Stimulated activated naive CD8-positive, alpha-beta T cell treated with anti-CD3 and anti-CD28 coated beads, Interleukin-15, Interleukin-2, amounts not matched to agents 100 ng/mL and 50 ng/mL, for 24 hours (primary cell): Measurements from ENCODE around the gene ZNHIT3.
"Not testable (repeated sequence)": the region's sequence is repeated elsewhere in the genome, so short reads cannot be mapped to it uniquely, and the experiment has no call there.

Source experiments
- H3K27ac Mint-ChIP-seq: one replicate; pipeline ENCODE4 v1.8.0; 2021; ENCODE audit warnings: mild to moderate bottlenecking, mixed read lengths
- H3K27me3 Mint-ChIP-seq: one replicate; pipeline ENCODE4 v1.8.0; 2021; ENCODE audit warnings: mixed read lengths
- H3K36me3 Mint-ChIP-seq: one replicate; pipeline ENCODE4 v1.8.0; 2021; ENCODE audit warnings: low read depth, mixed read lengths
- H3K4me1 Mint-ChIP-seq: one replicate; pipeline ENCODE4 v1.8.0; 2021; ENCODE audit warnings: low read depth, mixed read lengths
- H3K4me3 Mint-ChIP-seq: one replicate; pipeline ENCODE4 v1.8.0; 2021; ENCODE audit warnings: mild to moderate bottlenecking, mixed read lengths
- H3K9me3 Mint-ChIP-seq: one replicate; pipeline ENCODE4 v1.8.0; 2021; ENCODE audit warnings: mixed read lengths

The ZNHIT3 gene

DNA sequence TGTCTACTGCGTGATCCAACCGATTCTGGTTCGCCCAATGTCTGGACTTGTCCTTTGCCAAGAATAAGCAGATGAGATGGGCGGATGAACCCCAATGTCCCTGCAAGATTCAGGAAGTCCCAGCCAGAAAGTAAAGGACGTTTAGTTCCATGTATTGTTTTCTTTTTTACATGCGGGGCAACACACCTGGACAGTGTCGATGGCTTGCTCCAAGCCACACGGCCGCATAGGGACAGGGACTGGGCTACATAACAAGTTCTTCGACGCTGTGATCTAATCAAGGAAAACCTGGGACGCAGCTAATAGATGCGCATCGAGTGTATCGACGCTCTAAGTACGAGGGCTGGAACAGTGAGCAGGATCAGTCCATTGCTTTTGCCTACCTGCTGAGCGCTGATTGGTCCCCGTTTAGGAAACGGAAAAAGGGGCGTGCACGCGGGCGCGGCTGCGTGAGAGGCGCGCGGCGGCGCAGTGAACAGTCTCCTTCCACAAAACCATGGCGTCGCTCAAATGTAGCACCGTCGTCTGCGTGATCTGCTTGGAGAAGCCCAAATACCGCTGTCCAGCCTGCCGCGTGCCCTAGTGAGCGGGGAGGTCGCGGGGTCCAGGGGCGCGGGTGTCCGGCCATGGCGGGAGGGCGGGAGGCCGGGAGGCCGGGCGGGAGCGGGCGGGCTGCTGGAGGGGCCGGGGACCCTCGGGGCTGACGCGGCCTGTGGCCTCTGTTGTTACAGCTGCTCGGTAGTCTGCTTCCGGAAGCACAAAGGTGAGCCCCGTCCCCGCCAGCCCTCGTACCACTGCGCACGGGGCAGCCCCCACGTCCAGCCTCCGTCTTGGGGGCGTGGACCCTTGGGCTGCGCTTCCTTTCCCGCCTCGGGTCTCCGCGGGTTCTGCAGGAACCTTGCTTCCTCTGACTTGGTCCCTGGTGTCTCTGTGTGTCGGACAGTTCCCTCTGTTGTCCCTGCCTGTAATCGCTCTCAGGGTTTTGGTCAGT lies at the start of gene ZNHIT3:
TSS of gene ZNHIT3 (plus strand) at position 478 of the 991 bp plus-strand sequence. CDS start at position 497, 19 bp downstream.
- Mint-ChIP-seq H3K27ac (peak within 1 kb of the TSS; percentile 99), H3K27me3 (peaks cover 10% of the 10 kb centered on the region), H3K9me3 (no peaks in the 10 kb centered on the region), H3K4me1 (peaks cover 60% of the 10 kb centered on the region), H3K36me3 (peaks cover 21% of the 10 kb centered on the region), H3K4me3 (peak within 1 kb of the TSS; percentile 99)

- not testable (repeated sequence) for H3K4me1 Mint-ChIP-seq, H3K36me3 Mint-ChIP-seq, H3K27ac Mint-ChIP-seq, H3K9me3 Mint-ChIP-seq, H3K4me3 Mint-ChIP-seq, H3K27me3 Mint-ChIP-seq
Measured at GRCh38 chr17:36441792-36442191, 44.7 kb upstream of the ZNHIT3 start.

GRCh38 chr17:36443777-36444176 lies 42.7 kb upstream of the ZNHIT3 start:
- Mint-ChIP-seq H3K27me3 (no peaks in the 10 kb centered on the region), H3K9me3 (no peaks in the 10 kb centered on the region), H3K4me1 (no peaks in the 10 kb centered on the region), H3K36me3 (no peaks in the 10 kb centered on the region), H3K4me3 (no peak overlapping the region), H3K27ac (no peak overlapping the region)

- not testable (repeated sequence) for H3K36me3 Mint-ChIP-seq, H3K4me1 Mint-ChIP-seq, H3K27me3 Mint-ChIP-seq, H3K27ac Mint-ChIP-seq, H3K4me3 Mint-ChIP-seq, H3K9me3 Mint-ChIP-seq
Measured at GRCh38 chr17:36449997-36450396, 36.5 kb upstream of the ZNHIT3 start.

- not testable (repeated sequence) for H3K4me3 Mint-ChIP-seq, H3K27me3 Mint-ChIP-seq, H3K9me3 Mint-ChIP-seq, H3K27ac Mint-ChIP-seq, H3K4me1 Mint-ChIP-seq, H3K36me3 Mint-ChIP-seq
Measured at GRCh38 chr17:36452888-36453287, 33.6 kb upstream of the ZNHIT3 start.

- not testable (repeated sequence) for H3K36me3 Mint-ChIP-seq, H3K4me1 Mint-ChIP-seq, H3K27ac Mint-ChIP-seq, H3K9me3 Mint-ChIP-seq, H3K4me3 Mint-ChIP-seq
- peaks cover 22% of the 10 kb centered on the region for H3K27me3 Mint-ChIP-seq
Measured at GRCh38 chr17:36457701-36458100, 28.8 kb upstream of the ZNHIT3 start.

DNA sequence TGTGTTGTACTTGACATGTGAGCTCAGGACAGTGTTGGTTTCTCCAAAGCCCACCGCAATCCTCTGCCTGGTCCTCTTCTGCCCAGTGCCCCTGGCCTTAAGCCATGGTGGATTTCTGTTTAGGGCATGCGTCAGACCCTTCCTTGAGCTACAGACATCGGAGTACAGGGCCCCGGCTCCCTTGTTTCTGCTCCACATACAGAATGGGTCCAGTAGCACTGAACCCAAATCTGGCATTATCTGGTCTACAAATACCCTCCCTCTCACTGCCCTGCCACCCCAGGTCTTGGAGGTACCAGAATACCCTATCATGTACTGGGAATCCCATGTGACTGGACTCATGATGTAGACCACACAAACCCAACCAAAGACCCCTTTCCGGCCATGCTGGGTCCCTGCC lies 27.4 kb upstream of the ZNHIT3 start:
- Mint-ChIP-seq H3K27me3 (peaks cover 33% of the 10 kb centered on the region), H3K4me3 (no peak overlapping the region), H3K27ac (no peak overlapping the region), H3K9me3 (no peaks in the 10 kb centered on the region), H3K4me1 (no peaks in the 10 kb centered on the region), H3K36me3 (no peaks in the 10 kb centered on the region)

- H3K4me1 Mint-ChIP-seq, result no peaks in the 10 kb centered on the region
- H3K36me3 Mint-ChIP-seq, result no peaks in the 10 kb centered on the region
- H3K27me3 Mint-ChIP-seq, result peaks cover 33% of the 10 kb centered on the region
- H3K9me3 Mint-ChIP-seq, result no peaks in the 10 kb centered on the region
- H3K27ac Mint-ChIP-seq, result no peak overlapping the region
- no peak overlapping the region for H3K4me3 Mint-ChIP-seq
Measured at GRCh38 chr17:36459601-36460000, 26.9 kb upstream of the ZNHIT3 start.

- Mint-ChIP-seq H3K4me3 (no peak overlapping the region), H3K36me3 (no peaks in the 10 kb centered on the region), H3K9me3 (no peaks in the 10 kb centered on the region), H3K4me1 (no peaks in the 10 kb centered on the region), H3K27ac (no peak overlapping the region), H3K27me3 (peaks cover 40% of the 10 kb centered on the region)
Measured at GRCh38 chr17:36460265-36460937, 26.1 kb upstream of the ZNHIT3 start.

DNA sequence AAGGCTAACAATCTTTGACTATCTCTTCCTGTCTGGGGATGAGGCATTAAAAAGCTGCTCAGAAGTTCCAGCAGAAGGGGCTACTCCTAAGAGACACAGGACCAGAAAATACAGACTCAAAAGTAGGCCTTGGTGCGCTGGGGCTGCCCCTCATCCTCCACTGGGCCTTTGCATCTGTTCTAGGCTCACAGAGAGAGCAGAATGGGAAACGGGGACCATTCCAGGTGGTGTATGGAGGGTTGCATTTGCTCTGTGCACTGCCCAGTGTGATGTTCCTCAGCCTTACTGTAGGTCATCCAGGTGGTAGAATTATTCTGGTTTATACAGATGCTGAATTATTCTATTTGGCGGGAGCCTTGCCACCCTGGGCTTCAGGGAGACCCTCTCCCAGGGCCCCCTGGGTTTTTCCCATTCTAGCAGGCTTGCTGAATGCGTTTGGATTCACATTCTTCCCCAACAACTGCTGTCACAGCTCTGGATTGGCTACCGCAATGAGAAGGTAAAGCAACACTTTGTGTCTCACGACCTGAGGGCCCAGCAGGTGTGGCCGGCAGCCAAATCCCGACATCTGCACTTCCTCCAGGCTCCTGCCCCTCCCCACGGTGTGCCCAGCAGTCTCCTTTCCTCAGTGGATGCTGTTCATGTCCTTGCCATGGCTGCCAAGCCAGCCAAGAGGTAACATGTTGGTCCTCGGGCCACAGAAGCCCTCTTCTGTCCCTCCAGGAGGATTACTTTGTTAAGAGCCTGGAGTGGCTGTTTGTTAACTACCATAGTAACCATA lies 25.0 kb upstream of the ZNHIT3 start:
- Mint-ChIP-seq H3K4me1 (no peaks in the 10 kb centered on the region), H3K4me3 (no peak overlapping the region), H3K36me3 (no peaks in the 10 kb centered on the region), H3K27ac (no peak overlapping the region), H3K9me3 (no peaks in the 10 kb centered on the region), H3K27me3 (peaks cover 48% of the 10 kb centered on the region)

GRCh38 chr17:36463916-36464764 lies 22.3 kb upstream of the ZNHIT3 start:
- no peaks in the 10 kb centered on the region for H3K9me3 Mint-ChIP-seq
- no peak overlapping the region for H3K4me3 Mint-ChIP-seq
- no peaks in the 10 kb centered on the region for H3K36me3 Mint-ChIP-seq
- no peak overlapping the region for H3K27ac Mint-ChIP-seq
- H3K27me3 Mint-ChIP-seq, result peaks cover 65% of the 10 kb centered on the region
- no peaks in the 10 kb centered on the region for H3K4me1 Mint-ChIP-seq

GRCh38 chr17:36464765-36465088 lies 21.8 kb upstream of the ZNHIT3 start:
- peaks cover 66% of the 10 kb centered on the region for H3K27me3 Mint-ChIP-seq
- H3K9me3 Mint-ChIP-seq, result no peaks in the 10 kb centered on the region
- H3K4me3 Mint-ChIP-seq, result no peak overlapping the region

GRCh38 chr17:36468903-36469635 lies 17.4 kb upstream of the ZNHIT3 start:
- peaks cover 36% of the 10 kb centered on the region for H3K27me3 Mint-ChIP-seq
- no peaks in the 10 kb centered on the region for H3K9me3 Mint-ChIP-seq
- no peak overlapping the region for H3K27ac Mint-ChIP-seq
- no peaks in the 10 kb centered on the region for H3K4me1 Mint-ChIP-seq
- H3K36me3 Mint-ChIP-seq, result no peaks in the 10 kb centered on the region
- no peak overlapping the region for H3K4me3 Mint-ChIP-seq

More at GRCh38 chr17:36464765-36465088, 21.8 kb upstream of the ZNHIT3 start:
- Mint-ChIP-seq H3K4me1 (no peaks in the 10 kb centered on the region), H3K27ac (no peak overlapping the region), H3K36me3 (no peaks in the 10 kb centered on the region)

GRCh38 chr17:36469733-36470132 lies 16.7 kb upstream of the ZNHIT3 start:
- no peaks in the 10 kb centered on the region for H3K4me1 Mint-ChIP-seq
- no peak overlapping the region for H3K27ac Mint-ChIP-seq
- peaks cover 37% of the 10 kb centered on the region for H3K27me3 Mint-ChIP-seq
- H3K36me3 Mint-ChIP-seq, result no peaks in the 10 kb centered on the region
- no peak overlapping the region for H3K4me3 Mint-ChIP-seq
- no peaks in the 10 kb centered on the region for H3K9me3 Mint-ChIP-seq
